HG02798 (cell line): ENCODE measurements around the gene OR51I1.

ENCODE experiments used
- ATAC-seq: cut with Tn5 transposase; IDR thresholded peaks from one replicate; pipeline ENCODE4 v1.9.1; 2021; ENCODE audit warnings: mild to moderate bottlenecking; ENCODE audit not compliant: unreplicated experiment, poor library complexity

Gene OR51I1, protein sequence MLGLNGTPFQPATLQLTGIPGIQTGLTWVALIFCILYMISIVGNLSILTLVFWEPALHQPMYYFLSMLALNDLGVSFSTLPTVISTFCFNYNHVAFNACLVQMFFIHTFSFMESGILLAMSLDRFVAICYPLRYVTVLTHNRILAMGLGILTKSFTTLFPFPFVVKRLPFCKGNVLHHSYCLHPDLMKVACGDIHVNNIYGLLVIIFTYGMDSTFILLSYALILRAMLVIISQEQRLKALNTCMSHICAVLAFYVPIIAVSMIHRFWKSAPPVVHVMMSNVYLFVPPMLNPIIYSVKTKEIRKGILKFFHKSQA

DNA sequence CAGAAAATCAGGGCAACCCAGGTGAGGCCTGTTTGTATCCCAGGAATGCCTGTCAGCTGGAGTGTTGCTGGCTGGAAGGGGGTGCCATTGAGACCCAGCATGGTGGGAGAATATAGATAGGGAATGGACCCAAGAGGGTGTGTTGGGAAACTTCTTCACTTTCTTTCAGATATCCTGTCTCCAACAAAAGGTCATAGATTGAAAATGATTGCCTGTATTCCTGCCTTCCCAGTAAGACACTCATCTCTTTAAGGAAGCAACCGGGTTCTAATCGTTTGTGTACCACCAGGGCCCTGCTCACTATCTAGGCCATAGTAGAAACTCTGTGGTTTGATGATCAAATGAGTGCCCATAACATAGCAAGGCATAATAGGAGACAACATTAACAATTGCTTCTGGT is at the start of gene OR51I1:
OR51I1 (minus strand) TSS at position 101 of the 400 bp plus-strand sequence; CDS start at position 101, 0 bp downstream.
- ATAC-seq = no peak

GRCh38 chr11:5489576-5490357 is 48.5 kb upstream of the OR51I1 start:
- no peak for ATAC-seq

- ATAC-seq = no peak
These were observed 47.6 kb upstream of the OR51I1 start for GRCh38 chr11:5488798-5489399.

DNA sequence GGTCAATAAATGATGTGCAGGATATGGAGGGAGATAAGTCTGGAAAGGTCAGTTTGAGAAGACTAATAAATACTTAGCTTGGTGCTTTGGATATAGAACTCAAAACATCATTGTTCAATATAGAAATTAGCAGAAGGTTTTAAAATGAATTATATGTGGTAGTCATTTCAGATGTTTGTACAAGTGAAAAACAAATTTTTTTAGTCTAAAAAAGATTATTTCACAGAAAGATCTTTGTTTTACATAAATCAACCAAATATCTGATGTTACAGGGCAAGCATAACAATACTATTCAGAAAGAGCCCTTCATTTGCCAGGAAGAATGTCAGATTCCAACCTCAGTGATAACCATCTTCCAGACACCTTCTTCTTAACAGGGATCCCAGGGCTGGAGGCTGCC is 47.1 kb upstream of the OR51I1 start, which contains the start of gene OR52D1:
OR52D1 (plus strand) TSS at position 301 of the 400 bp plus-strand sequence; CDS start at position 323, 22 bp downstream.
- ATAC-seq = no peak

DNA sequence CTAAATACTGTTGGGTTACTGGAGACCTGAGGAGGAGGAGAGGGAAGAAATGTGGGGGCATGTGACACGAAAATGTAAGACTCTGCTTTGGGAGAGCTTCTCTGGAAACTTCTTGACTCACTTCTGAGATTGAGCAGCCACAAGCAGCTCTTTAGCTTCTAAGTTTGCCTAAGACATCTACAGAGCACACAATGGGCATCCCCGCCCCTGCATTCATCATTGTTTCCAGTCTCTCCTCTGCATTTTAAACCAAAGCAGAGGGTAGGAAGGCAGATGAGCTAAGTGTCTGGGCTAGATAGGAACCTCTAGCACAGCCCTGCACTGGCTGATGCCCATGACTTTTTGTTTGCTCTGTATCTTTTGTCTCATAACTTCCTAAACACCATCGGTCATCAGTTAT is 45.1 kb upstream of the OR51I1 start:
- ATAC-seq = no peak

GRCh38 chr11:5486003-5486402 is 44.7 kb upstream of the OR51I1 start:
- no peak for ATAC-seq

DNA sequence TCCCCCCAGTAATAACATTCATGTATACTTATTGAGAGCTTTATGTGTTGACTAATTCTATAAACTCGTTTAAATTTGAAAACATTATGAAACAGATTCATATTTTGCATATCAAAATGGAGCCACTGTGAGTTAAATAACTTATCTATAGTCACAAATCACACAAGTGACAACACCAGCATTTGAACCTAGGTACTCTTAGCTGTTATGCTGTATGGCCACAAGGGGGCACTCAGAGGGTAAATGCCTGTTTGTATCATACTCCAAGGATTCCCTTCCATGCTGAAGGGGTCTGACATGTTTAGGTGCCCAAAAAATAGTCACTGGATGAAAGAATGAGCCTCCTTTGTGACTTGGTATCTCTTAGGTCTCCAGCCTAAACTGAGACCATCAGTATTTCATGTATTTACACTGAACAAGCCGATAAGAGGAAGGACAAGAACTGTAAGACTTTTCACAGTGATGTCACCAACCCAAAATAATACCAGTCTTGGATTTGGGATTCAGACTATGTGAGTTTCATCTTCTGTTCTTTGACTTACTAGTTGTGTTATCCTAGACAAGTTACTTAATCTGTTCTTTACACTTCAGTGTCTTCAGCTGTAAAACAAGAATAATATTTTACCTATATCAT is 35.0 kb upstream of the OR51I1 start:
- ATAC-seq = peak; percentile 87

DNA sequence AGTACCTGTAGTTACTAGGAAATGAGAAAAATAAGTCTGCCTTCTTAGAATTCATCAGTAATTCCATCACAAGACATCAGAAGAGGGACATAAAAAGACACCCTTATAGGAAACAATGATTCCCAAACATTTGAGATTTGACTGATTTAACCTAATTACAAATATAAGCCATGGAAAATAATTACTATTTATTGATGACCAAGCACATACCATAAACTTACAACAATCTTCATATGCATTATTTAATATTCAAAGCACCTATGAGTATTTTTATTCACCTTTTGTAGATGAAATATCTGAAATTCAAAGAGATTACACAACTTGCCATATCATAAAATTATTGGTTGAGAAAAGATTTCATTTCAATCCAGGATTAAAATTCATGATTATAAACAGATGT is 32.6 kb upstream of the OR51I1 start:
- ATAC-seq = no peak

DNA sequence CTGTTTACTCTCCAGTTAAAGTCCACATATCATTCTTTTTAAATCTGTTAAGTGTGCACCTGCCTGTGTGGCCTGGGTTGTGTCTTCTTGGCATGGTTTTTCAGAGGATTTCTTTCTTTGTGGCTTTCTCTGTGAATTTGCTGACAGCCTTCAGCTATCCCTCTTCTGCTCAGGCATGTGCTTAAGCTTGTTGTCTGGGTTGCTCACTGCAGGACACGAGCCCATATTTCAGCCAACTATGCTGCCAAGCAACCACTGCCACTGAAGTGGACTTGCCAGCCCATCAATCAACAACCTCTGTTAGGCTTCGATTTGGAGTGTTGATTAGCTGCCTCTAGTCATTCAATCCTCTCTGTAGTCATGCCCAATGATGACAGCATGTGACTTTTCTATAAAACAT is 26.2 kb upstream of the OR51I1 start:
- ATAC-seq = no peak

- no peak for ATAC-seq
These were observed 19.8 kb upstream of the OR51I1 start for GRCh38 chr11:5460983-5461621.

DNA sequence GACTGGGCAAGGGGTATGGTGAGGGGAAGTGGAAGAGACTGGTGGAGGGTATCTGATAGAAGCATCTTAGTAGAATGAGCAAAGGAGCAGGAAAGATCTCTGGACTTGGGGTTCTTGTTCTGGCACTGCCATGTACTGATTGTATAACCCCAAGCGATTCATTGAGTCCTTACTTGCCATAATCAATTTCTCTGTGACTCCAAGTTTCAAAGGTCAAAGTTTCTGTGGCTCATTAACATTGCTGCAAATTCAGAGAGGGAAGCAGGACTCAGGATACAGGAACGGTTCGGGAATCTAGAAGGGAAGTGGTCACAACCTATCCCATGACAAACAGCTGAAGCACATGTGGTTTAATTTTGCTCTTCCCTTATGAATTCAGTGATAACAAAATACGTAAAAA is 8.1 kb upstream of the OR51I1 start:
- no peak for ATAC-seq

DNA sequence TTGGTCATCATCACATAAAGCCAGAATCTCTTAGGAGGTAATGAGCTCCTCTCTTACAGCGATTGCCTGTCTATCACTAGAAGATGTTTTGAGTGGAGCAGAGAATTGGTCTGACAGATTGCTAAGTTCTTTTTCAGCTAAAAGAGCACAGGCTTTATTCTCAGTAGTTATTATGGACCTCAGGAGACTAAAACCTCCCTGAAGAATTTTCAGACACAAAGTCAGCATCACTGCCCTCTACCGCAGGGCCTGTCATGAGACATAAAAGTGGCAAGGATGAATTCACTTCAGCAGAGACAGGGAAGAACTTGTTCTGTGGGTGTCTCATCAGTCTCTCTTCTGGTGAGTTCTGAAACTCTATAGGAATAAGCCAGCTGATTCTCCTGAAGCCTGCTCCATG is 7.7 kb upstream of the OR51I1 start, which contains the start of gene OR51I2:
OR51I2 (plus strand) TSS at position 301 of the 400 bp plus-strand sequence. CDS start 4,166 bp downstream, outside the sequence.
- no peak for ATAC-seq

DNA sequence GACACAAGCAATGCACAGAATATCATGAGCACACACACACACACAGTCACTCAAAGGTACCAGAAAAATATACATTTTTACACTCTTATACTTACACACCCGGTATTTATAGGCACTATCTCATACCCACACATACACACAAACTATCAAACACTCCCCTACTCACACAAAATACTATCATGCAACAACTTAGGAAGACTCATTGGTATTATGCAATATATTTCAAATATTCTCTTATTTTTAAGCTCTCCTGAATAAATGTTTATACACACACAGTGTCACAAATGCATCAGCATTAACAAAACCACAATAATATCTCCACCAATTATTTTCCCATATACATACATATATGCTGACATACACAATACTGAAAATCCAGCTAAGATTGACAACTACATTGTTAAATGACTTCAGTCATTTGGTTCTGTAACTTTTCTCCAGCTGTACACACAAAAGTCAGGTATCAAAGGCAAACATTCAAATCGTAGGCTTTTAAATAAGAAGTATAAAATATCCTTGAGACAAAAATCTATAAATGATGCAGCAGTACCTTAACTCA is 2.6 kb upstream of the OR51I1 start:
- no peak for ATAC-seq

- no peak for ATAC-seq
These were observed 18.2 kb downstream of the OR51I1 start for GRCh38 chr11:5423131-5423530.

DNA sequence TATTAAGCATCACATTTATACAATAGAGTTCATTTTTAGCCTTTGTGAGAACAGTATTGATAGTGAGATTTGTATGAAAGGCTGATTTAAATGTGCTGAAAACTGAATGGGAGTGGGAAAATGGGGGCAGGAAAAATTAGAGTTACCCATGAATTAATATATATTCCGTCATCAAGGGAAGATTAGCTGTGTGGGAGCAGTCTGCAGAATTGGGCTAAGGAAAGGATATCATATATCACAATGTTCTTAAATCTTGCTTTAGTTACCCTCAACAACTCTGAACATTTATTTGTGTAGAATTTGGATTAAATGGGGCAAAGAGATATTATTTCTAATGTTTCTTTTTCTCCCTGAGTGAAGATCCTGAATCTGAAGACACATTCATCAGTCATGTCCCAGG is 19.5 kb downstream of the OR51I1 start, which contains the start of gene OR51Q1:
OR51Q1 (plus strand) TSS at position 301 of the 400 bp plus-strand sequence; CDS start at position 391, 90 bp downstream.
- no peak for ATAC-seq

- no peak for ATAC-seq
These were observed 20.3 kb downstream of the OR51I1 start for GRCh38 chr11:5420993-5421392.

DNA sequence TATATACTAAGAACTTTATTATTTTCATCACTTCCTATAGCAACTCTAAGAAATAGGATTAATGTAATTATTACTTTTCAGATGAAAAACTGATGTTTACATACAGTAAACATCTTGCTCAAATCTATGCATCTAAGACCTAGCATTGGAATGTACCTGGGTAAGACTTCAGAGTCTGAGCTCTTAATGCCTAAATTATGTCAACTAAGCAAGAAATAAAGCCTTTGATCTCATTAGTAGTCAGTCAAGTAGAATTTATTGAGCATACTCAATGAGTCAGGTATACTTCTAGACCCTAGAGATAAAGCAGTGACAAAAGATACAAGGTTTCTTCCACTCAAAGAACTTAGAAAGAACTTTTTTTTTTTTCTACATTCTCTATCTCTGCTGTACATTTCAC is 36.1 kb downstream of the OR51I1 start:
- ATAC-seq = no peak

- ATAC-seq = no peak
These were observed 42.4 kb downstream of the OR51I1 start for GRCh38 chr11:5398936-5399335.

DNA sequence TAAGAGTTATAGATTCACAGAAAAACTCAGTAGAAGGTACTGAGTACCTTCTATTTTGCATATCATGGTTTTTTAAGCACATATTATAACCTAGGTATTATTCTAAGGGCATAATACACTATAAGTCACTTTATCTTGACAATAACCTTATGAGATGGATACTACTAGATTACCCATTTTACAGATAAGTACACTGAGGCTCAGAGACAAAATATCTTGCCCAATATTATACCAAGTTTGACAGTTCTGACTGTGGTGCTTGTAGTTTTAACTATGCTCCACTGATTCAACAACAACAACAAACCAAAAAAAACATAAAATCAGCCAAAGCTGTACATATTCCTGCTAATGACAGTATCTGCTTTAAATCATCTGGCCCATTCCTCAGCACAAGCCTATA is 47.2 kb downstream of the OR51I1 start:
- ATAC-seq = no peak
